GM12878 (cell line): Measurements from ENCODE around the gene GCM1. TPM values are rescaled to one million over a fixed set of nuclear protein-coding genes. Genes with fewer than 3 reads are reported as not detected.

ENCODE experiments used
- ATAC-seq: fragments of 200-7000 bp; cut with Tn5 transposase; 3 replicates; pipeline ENCODE4 v1.9.1; 2020; ENCODE audit warnings: mild to moderate bottlenecking, moderate library complexity
- BruUV-seq: library from RNA; stranded (reverse); fragments of 400-500 nt; replicated peaks from 2 replicates; lab custom pipeline; 2021; lab: Mats Ljungman, UMichigan
- CTCF ChIA-PET: fragments of 300-600 bp; sonication (Branson Sonifier 250); formaldehyde crosslinking; extraction: SDS; loops from one replicate; lab custom pipeline; 2021; ENCODE audit warnings: inconsistent platforms; lab: Yijun Ruan, JAX
- POLR2A ChIA-PET: fragments of 350-600 bp; formaldehyde crosslinking; extraction: SDS; loops from one replicate; lab custom pipeline; 2021; ENCODE audit warnings: inconsistent platforms; lab: Charles Lee
- RAD21 ChIA-PET: fragments of 300-600 bp; sonication (Branson Sonifier 250); formaldehyde crosslinking; loops from one replicate; lab custom pipeline; 2023; ENCODE audit warnings: antibody characterized with exemption; ENCODE audit not compliant: unreplicated experiment; lab: Charles Lee
- SMC1A ChIA-PET: fragments of 300-600 bp; sonication (Branson Sonifier 250); formaldehyde crosslinking; loops from one replicate; lab custom pipeline; 2023; ENCODE audit not compliant: unreplicated experiment, uncharacterized antibody; lab: Charles Lee
- DNase-seq: peaks from one replicate; pipeline ENCODE4 v3.0.0-alpha.2; 2011; ENCODE audit warnings: low read depth, low spot score
- FAIRE-seq: peaks from 3 replicates; lab custom pipeline; 2011; peaks lifted over from hg19 to GRCh38; lab: Jason Lieb, UNC
- H2AFZ ChIP-seq: 2 replicates; pipeline ENCODE4 v1.6.0; 2011; ENCODE audit warnings: low read depth, low read length, control low read depth; ENCODE audit not compliant: control insufficient read depth
- H3K27ac ChIP-seq: 2 replicates; pipeline ENCODE4 v1.5.1; 2011; ENCODE audit warnings: control low read depth; ENCODE audit not compliant: control insufficient read depth, insufficient read depth
- H3K27me3 ChIP-seq, 2 experiments: replicated peaks in 1 of 2; 2 replicates each; pipeline versions ENCODE4 v1.6.0 to v1.6.1; 2011; ENCODE audit warnings: low read length in 1 of 2; ENCODE audit not compliant: control insufficient read depth in 2 of 2, insufficient read depth in 2 of 2
- H3K36me3 ChIP-seq, 2 experiments: 2 replicates each; pipeline ENCODE4 v1.5.1; 2011; ENCODE audit warnings: low read length in 1 of 2; ENCODE audit not compliant: control insufficient read depth in 2 of 2, insufficient read depth in 2 of 2
- H3K4me1 ChIP-seq: 2 replicates; pipeline ENCODE4 v1.6.1; 2011; ENCODE audit warnings: mild to moderate bottlenecking, low read length, moderate library complexity, mixed read lengths; ENCODE audit not compliant: control insufficient read depth, insufficient read depth
- H3K4me2 ChIP-seq: 2 replicates; pipeline ENCODE4 v1.6.0; 2011; ENCODE audit warnings: control low read depth; ENCODE audit not compliant: control insufficient read depth, insufficient read depth
- H3K4me3 ChIP-seq: fragments of 200-600 bp; sonication (generic); 2 replicates; pipeline ENCODE4 v1.5.1; 2016
- H3K79me2 ChIP-seq: 2 replicates; pipeline ENCODE4 v1.6.0; 2011; ENCODE audit warnings: low read length; ENCODE audit not compliant: control insufficient read depth, insufficient read depth
- H3K9ac ChIP-seq: 2 replicates; pipeline ENCODE4 v1.8.0; 2011; ENCODE audit warnings: low read length, control low read depth, mixed read lengths; ENCODE audit not compliant: control insufficient read depth, insufficient read depth
- H3K9me3 ChIP-seq: replicated peaks from 3 replicates; pipeline ENCODE4 v1.5.1; 2011; ENCODE audit warnings: mild to moderate bottlenecking, low read length; ENCODE audit not compliant: control insufficient read depth, insufficient read depth
- H4K20me1 ChIP-seq: 2 replicates; pipeline ENCODE4 v1.6.0; 2011; ENCODE audit not compliant: control insufficient read depth, insufficient read depth
- SPI1 ChIP-seq: IDR thresholded peaks from 2 replicates; pipeline ENCODE4 v1.6.1; 2011; ENCODE audit warnings: low read depth, mild to moderate bottlenecking, low read length, moderate library complexity, borderline replicate concordance; ENCODE audit not compliant: insufficient read depth
- WGBS: methylation state at CpG from one replicate; pipeline ENCODE4 v1.1.6; 2016; ENCODE audit warnings: low lambda C conversion rate; ENCODE audit not compliant: insufficient replicate concordance, insufficient coverage; ENCODE audit errors: missing lambda C conversion rate; 5-methylcytosine and 5-hydroxymethylcytosine counted together
- in situ Hi-C: fragments of 300-500 bp; cut with MboI; formaldehyde crosslinking; loops from 9 replicates; pipeline ENCODE4 v1.14.3; 2018; ENCODE audit warnings: mixed read lengths
- intact Hi-C: fragments of 100-400 bp; cut with micrococcal nuclease; formaldehyde crosslinking; loops from one replicate; pipeline ENCODE4 v1.14.2; 2022; ENCODE audit not compliant: unreplicated experiment
- polyA plus RNA-seq, 11 experiments: library from polyadenylated mRNA; depleted of rRNA in 4 of 11; unstranded in 6 of 11; stranded (reverse) in 5 of 11; fragments of >200 nt; fragmentation: Nextera tagmentation in 4 of 11; fragmentation: Illumina TruSeq in 1 of 11; extraction: Ambion mirVana in 4 of 11; extraction: Trizol in 1 of 11; gene quantifications; 1 replicate in 1 of 11; 2 replicates in 10 of 11; pipeline versions ENCODE4 v1.2.1 to v1.2.3, GENCODE V29; 2011 to 2016; ENCODE audit warnings: inconsistent platforms in 2 of 11, missing spikeins in 2 of 11, low read depth in 1 of 11
- total RNA-seq, 4 experiments: library from RNA; depleted of rRNA in 3 of 4; stranded (reverse); fragments of >200 nt in 3 of 4; fragmentation: Illumina TruSeq in 1 of 4; extraction: Trizol in 1 of 4; gene quantifications; 2 replicates each; pipeline versions ENCODE4 v1.2.1 to v1.2.3, GENCODE V29; 2013 to 2021
- TF ChIP-seq, protein P1 (sequence below): fragments of 450-650 bp; IDR thresholded peaks from 2 replicates; pipeline ENCODE4 v1.6.1; 2017; ENCODE audit warnings: antibody characterized with exemption, mild to moderate bottlenecking, moderate library complexity

Gene GCM1
- total and polyA plus RNA-seq, 10 of the 15 experiments (the other 5 are each of a cell fraction or from before 2014, with no cell fraction given): 0.04 to 0.08 (median 0.05) TPM; not detected in 5

DNA sequence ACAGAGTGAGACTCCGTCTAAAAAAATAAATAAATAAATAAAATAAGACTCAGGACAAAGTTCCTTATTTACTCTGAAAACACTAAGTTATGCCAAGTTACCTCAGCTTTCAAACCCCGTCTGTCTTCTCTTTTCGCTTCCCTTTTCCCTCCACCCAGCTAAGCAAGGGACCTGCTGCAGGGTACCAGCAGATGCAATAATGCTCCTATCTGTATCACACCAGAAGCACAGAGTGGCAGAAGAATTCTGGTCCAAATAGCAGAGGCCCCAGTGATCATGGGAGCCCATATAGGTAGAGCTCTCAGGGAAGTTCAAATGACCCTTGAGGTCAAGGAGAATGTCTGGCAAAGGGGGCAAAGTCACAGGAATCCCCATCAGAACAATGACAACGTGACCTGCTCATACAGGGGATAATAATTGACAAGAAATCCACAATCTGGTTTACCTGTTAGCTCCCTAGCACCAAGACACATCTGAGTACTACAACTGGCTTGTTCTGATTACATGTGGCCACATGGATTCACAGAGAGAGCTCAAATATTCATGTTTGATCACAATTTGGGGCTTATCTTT is 8.7 kb downstream of the GCM1 start:
- TF ChIP-seq SPI1: peak; percentile 15; the same call in 1 of the 2 replicates
- TF ChIP-seq, protein P1, sequence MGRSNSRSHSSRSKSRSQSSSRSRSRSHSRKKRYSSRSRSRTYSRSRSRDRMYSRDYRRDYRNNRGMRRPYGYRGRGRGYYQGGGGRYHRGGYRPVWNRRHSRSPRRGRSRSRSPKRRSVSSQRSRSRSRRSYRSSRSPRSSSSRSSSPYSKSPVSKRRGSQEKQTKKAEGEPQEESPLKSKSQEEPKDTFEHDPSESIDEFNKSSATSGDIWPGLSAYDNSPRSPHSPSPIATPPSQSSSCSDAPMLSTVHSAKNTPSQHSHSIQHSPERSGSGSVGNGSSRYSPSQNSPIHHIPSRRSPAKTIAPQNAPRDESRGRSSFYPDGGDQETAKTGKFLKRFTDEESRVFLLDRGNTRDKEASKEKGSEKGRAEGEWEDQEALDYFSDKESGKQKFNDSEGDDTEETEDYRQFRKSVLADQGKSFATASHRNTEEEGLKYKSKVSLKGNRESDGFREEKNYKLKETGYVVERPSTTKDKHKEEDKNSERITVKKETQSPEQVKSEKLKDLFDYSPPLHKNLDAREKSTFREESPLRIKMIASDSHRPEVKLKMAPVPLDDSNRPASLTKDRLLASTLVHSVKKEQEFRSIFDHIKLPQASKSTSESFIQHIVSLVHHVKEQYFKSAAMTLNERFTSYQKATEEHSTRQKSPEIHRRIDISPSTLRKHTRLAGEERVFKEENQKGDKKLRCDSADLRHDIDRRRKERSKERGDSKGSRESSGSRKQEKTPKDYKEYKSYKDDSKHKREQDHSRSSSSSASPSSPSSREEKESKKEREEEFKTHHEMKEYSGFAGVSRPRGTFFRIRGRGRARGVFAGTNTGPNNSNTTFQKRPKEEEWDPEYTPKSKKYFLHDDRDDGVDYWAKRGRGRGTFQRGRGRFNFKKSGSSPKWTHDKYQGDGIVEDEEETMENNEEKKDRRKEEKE: no peak
- FAIRE-seq (no peak), DNase-seq (no peak), ATAC-seq (peak; percentile 63)
- 9% methylated on average over 4 of the region's 4 CpGs for WGBS
- Histone ChIP-seq H4K20me1 (no peaks in the 10 kb centered on the region; the same call in 1 of the 2 replicates), H3K27me3 (no peaks in the 10 kb centered on the region), H3K27ac (no peak overlapping the region), H3K9me3 (no peaks in the 10 kb centered on the region), H3K4me2 (no peak overlapping the region), H3K36me3 (no peaks in the 10 kb centered on the region), H2AFZ (no peak overlapping the region), H3K4me1 (no peaks in the 10 kb centered on the region), H3K4me3 (no peak overlapping the region), H3K79me2 (no peaks in the 10 kb centered on the region), H3K9ac (no peak overlapping the region)
- ChIA-PET RAD21 (no interaction called here), SMC1A (interaction anchor here (0.9 to 2.2 kb wide), 3 partner anchors 7 to 26 kb away, joined by 3 to 5 read pairs (median 4); no protein-coding TSS in a partner anchor), CTCF (interaction anchor here (1.3 kb wide), 1 partner anchor 588 kb away, joined by 3 read pairs; no protein-coding TSS in a partner anchor), POLR2A (no interaction called here)
- in situ Hi-C loops: no loop called here
- BruUV-seq: no TSS peak
- intact Hi-C loops: no loop called here
